NCI-H345 treated with DMSO at 0.1 percent for 48 hours (cell line): ENCODE results near the gene SYNE1.
"Not testable (repeated sequence)": the region's sequence is repeated elsewhere in the genome, so short reads cannot be mapped to it uniquely, and the experiment has no call there.

ENCODE experiments used
- DNase-seq: peaks from one replicate; lab custom pipeline; 2025; ENCODE audit not compliant: unreplicated experiment; lab: John Stamatoyannopoulos, UW

Gene SYNE1

GRCh38 chr6:152492281-152492680 lies 144.9 kb downstream of the SYNE1 start:
- not testable (repeated sequence) for DNase-seq

GRCh38 chr6:152491501-152491900 lies 145.7 kb downstream of the SYNE1 start:
- not testable (repeated sequence) for DNase-seq

DNA sequence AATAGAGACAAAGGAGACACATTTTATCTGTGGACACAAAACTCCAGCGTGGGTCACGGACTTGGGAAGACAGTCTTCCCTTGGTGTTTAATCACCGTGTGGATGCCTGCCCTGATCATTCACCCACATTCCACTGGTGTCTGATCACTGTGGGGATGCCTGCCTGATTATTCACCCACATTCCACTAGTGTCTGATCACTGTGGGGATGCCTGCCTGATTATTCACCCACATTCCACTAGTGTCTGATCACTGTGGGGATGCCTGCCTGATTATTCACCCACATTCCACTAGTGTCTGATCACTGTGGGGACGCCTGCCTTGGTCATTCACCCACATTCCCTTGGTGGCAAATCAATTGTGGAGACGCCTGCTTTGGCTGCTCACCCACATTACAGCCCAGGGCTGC lies 146.2 kb downstream of the SYNE1 start:
- DNase-seq: not testable (repeated sequence)

- DNase-seq: no peak
These were observed 152.4 kb downstream of the SYNE1 start for GRCh38 chr6:152484806-152485205.

- no peak for DNase-seq
These were observed 154.9 kb downstream of the SYNE1 start for GRCh38 chr6:152482289-152482688.

DNA sequence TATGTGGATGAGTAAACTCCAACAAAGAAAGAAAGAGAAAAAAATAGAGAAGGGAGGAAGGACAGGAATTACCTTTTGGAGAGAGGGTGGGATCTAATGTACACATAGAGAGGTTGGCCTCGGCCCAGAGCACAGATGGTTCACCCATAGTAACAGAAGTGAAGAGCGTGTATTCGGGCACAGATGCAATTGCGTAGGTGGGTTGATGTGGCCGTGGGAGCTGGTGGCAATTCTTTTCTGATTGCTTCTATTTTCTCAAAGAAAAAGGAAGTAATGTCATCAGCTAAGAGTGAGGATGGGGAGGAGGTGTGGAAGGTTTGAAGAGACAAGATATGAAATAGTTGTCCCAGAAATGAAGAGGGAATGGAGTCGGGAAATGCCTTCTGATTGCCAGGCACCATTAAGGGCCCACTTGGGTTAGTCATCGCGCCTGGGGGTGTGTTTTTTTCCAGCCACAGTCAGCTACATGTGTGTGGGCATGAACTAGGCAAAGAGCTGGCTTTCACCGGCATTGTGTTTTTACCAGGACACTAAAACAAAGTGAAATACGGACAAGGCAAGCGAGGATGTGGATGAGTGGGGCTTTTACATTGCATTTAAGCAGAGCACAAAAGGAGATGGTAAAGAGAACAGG lies 158.7 kb downstream of the SYNE1 start:
- no peak for DNase-seq

DNA sequence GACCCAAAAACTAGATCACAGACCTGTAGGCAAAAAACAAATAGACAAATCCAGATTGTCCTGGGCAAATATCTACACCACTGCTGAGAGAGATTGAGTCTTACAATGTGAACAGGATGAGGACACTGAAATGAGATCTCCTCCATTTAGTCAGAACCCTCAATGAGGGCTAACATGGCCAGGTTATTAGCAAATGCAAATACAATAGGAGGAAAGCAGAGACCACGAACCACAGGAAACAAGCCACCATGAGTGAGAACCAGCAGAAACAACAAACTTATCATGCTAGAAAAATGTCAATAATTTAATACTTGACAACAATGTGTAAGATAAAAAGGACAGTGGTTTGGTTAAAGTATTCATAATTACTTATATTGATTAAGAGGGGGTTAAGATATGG lies 162.8 kb downstream of the SYNE1 start:
- DNase-seq: no peak

DNA sequence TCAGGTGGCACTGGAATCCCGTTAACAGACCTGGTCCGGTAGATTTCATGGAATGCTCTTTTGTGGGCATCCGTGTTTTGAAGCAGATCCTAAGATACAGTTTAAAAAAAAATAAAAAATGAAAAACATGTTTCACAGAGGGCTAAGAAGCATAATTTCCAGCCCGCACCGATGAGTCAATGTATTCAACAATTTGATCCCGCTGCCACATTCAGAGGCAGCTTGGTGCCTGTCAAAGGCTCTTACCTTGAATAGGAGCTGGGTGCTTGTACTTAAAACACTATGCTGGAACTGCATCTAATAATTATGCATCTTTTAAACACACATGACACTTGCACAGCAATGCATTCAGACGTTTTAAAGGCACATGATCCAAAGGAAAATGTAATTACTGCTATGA lies 164.8 kb downstream of the SYNE1 start:
- no peak for DNase-seq

GRCh38 chr6:152471456-152472265 lies 165.5 kb downstream of the SYNE1 start:
- no peak for DNase-seq

GRCh38 chr6:152463164-152463563 lies 174.0 kb downstream of the SYNE1 start:
- DNase-seq: no peak

DNA sequence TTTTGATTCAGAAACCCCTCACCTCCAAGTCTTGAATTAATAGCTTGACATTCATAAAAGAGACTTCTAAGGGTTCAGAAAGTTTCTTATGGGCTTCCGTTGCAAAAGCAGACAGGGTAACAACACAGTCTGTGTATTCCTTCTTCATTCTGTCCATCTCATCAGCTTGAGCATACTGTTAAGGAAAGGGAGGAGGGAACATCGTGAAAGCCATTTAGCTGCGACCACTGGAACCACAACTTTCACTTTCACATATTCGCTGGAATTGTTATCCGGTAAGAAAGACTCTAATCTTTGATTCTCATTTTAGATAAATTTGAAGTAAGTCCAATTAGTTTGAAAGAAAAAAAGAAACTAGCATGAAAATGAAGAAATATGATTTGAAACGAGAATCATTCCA lies 174.4 kb downstream of the SYNE1 start:
- DNase-seq: no peak

GRCh38 chr6:152461556-152461955 lies 175.6 kb downstream of the SYNE1 start:
- DNase-seq: no peak

DNA sequence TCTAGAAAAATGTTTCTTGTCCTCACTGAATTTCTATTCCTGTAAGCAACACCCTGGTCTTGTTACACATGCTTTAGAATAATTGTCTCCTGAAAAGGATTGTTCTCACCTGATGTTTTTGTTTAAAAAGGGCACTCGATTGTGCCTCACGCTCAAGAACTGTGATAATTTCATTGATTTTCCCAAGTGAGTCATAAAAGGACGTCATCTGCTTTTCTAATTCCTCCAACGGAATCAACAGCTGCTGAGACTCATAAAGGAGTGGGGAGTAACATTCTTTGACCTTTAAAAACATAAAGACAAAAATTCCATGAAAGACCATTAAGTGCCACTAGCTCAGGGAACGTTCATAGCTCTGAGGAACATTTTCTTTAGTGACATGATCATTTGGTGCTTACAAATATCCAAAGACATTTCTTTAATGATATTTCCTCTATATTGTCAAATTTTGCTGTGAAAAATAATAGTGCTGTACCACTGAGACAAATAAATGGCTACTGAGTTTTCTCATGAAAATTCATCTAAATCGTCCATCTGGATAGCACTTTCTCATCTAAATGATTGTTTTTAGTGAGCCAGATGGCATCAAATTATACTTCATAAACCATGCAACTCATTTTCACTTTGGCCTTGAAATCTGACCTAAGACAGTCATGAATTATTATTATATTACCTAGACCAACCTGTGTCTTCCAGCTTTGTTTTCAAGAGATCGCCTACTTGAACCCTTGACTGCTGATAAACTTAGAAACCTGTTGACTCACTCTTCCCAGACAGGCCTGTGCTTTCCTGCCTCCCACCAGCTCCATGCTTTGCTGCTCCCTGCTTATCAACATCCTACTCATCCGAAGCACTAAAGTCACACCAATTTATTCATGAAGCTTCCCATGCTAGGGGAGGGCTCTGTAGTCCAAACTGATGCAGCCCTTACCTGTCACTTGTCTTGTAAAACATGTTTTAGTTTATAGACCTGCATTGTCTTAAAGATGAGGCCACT lies 178.2 kb downstream of the SYNE1 start:
- no peak for DNase-seq

DNA sequence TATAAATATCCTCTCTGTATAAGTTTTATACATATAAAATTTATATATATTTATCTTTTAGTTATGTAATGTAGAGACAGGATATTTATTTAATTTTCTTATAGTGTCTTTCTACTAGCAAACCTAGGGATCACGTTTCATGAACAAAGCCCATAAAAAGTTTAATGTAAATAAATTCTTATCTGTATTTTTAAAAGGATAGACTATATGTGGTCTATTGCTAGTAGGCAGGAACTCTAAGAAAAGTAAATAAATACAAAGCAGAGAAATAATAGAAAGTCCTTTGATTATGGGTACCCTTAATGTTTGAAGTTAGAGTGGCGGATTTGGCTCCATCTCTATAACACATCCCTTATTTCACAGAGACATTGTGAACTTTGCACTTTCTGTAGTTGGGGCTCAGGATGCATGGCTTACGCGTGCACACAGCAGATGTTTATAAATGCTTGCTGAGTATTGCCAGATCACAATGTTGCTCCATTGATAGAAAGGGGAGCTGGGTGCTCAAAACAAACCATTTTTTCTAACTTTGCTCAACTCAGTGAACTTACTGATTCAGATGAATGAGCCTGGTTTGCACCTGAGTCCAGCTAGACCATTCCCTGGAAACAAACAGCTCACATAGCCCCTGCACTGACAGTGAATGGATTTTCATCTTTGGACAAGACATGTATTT lies 179.1 kb downstream of the SYNE1 start:
- DNase-seq: no peak

DNA sequence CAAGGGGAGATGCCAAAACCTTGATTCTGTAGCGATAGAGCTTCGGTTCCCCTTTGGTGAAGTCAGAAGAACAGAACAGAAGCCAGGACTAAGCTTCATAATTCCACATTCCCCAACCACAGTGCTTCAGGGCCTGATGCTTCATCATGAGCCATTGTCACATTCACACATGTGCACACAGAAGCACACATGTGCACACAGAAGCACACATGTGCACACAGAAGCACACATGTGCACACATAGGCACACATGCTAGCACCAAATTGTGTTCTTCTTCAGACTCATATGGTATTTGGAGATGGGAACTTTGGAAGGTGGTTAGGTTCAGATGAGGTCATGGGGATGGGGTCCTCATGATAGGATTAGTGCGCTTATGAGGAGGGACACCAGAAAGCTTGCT lies 183.2 kb downstream of the SYNE1 start:
- DNase-seq: no peak

DNA sequence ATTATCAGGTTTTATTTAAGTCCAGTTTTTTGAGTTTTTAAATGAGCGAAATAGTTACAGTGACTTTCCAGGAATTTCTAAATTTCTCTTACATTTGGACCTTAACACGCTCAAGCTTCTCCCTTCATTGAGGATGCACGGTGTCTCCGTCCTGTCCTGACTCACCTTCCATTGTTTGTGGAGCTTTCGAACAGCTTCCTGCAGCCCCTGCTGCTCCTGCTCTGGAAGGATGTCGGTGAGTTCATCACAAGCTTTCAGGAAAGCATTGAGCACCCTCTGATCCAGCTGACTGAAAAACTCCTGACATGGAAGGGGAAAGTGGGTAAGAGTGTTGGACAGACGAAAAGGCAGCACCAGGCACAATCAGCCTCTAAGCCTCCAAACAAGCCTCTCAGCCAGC lies 183.7 kb downstream of the SYNE1 start:
- no peak for DNase-seq

- no peak for DNase-seq
These were observed 184.5 kb downstream of the SYNE1 start for GRCh38 chr6:152452639-152453038.

GRCh38 chr6:152450519-152450918 lies 186.6 kb downstream of the SYNE1 start:
- no peak for DNase-seq

DNA sequence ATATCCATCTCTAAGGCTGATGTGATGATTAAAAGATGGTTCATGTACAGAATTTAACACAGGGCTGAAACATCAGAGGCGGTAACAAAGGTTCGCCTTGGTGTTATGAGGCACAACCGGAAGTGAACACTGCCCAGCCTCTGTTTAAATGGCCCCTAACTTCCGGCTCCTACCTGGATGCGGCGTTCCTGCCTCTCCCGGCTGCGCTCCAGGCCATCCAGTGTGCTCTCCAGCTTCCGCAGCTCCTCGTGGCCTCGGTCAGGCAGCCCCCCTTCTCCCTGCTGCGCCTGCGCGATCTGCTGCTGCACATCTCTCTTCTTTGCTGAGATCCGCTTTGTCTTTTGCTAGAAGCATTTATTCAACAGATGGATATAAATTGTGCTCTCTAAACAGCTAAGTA lies 195.3 kb downstream of the SYNE1 start:
- DNase-seq: no peak

DNA sequence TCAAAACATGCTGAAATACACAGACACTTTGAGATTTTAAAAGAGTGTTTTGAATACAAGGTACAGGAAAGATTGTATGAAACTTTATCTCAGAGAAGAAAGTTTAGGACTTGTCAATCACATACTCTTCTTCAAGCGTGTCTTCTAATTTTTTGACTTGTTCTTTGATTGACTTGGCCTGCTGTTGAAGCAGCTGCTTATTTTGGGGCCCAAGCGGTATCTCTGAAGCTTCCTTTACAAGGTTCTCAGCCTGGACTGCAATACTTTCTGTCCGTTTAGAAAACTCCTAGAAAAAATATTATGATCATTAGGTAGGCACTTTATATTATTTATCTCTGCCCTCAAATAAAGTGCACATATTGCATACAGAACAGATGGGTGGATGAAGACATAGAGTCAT lies 201.3 kb downstream of the SYNE1 start:
- DNase-seq: no peak

- no peak for DNase-seq
These were observed 204.4 kb downstream of the SYNE1 start for GRCh38 chr6:152432758-152433157.
